NCI-H345 treated with DMSO at 0.1 percent for 48 hours (cell line): ENCODE data around the gene LRRC47.
A peak's percentile ranks its signal among the peaks of the same experiment; 100 is the strongest.
"Not testable (repeated sequence)": the region's sequence is repeated elsewhere in the genome, so short reads cannot be mapped to it uniquely, and the experiment has no call there.

Experiments used
- DNase-seq: peaks from one replicate; lab custom pipeline; 2025; ENCODE audit not compliant: unreplicated experiment; lab: John Stamatoyannopoulos, UW

LRRC47 gene

GRCh38 chr1:3748316-3748900 lies 47.9 kb downstream of the LRRC47 start:
- DNase-seq: not testable (repeated sequence)

GRCh38 chr1:3747903-3748302 lies 48.4 kb downstream of the LRRC47 start:
- DNase-seq: no peak

- no peak for DNase-seq
Measured at GRCh38 chr1:3747522-3747848, 48.8 kb downstream of the LRRC47 start.

GRCh38 chr1:3746830-3747521 lies 49.3 kb downstream of the LRRC47 start:
- peak; percentile 86 for DNase-seq

GRCh38 chr1:3746389-3746829 lies 49.9 kb downstream of the LRRC47 start:
- no peak for DNase-seq

- DNase-seq: no peak
Measured at GRCh38 chr1:3745590-3746381, 50.5 kb downstream of the LRRC47 start.

GRCh38 chr1:3745071-3745470 lies 51.2 kb downstream of the LRRC47 start:
- DNase-seq: no peak

GRCh38 chr1:3744646-3745045 lies 51.7 kb downstream of the LRRC47 start:
- no peak for DNase-seq

- no peak for DNase-seq
Measured at GRCh38 chr1:3743826-3744225, 52.5 kb downstream of the LRRC47 start.

GRCh38 chr1:3743421-3743820 lies 52.9 kb downstream of the LRRC47 start:
- DNase-seq: no peak

GRCh38 chr1:3742439-3743298 lies 53.6 kb downstream of the LRRC47 start:
- DNase-seq: no peak

GRCh38 chr1:3741566-3742438 lies 54.5 kb downstream of the LRRC47 start:
- DNase-seq: no peak

GRCh38 chr1:3740752-3741151 lies 55.5 kb downstream of the LRRC47 start:
- DNase-seq: no peak

- DNase-seq: no peak
Measured at GRCh38 chr1:3740042-3740441, 56.3 kb downstream of the LRRC47 start.

GRCh38 chr1:3738943-3739342 lies 57.4 kb downstream of the LRRC47 start:
- no peak for DNase-seq

GRCh38 chr1:3736708-3737107 lies 59.6 kb downstream of the LRRC47 start:
- no peak for DNase-seq

GRCh38 chr1:3736131-3736561 lies 60.2 kb downstream of the LRRC47 start:
- no peak for DNase-seq

- DNase-seq: no peak
Measured at GRCh38 chr1:3735688-3736087, 60.6 kb downstream of the LRRC47 start.

- no peak for DNase-seq
Measured at GRCh38 chr1:3735027-3735681, 61.1 kb downstream of the LRRC47 start.

GRCh38 chr1:3734602-3735001 lies 61.7 kb downstream of the LRRC47 start:
- no peak for DNase-seq
